ENCODE measurements around the gene USP37.

The USP37 gene

DNA sequence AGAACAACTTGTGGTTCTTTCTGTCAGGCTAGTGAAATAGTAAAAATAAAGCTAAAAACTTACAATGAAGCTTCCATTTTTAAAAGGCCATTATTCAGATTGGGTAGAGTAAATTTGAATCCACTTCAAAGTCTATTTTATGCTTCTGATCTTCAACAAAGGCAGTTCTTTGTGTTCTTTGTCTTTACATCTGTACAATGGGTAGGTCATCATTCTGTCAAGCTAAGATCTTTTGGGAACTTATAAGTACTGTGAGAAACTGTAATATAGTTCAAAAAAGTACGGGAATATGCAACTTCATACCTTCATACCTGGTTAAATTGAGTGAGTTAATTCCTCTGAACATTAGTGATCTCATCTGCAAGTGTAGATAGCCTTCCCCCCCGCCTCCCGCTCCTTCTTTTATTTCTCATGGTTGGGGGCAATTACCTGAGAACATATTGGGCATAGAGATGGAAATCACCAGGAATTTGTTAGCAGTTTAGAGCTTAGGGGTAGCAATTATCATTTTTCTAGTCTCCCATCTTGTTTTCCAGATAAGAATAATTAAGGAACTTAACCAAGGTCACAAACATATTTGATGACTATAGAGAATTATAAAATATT is 10.2 kb upstream of the USP37 start:
- Histone ChIP-seq H3K27ac (ENCODE audit: low read depth, low read length) (no peak overlapping the region), H3K79me1 (ENCODE audit: low read length) (no peaks in the 10 kb centered on the region), H2BK5ac (ENCODE audit: low read depth, low read length, poor library complexity) (no peak overlapping the region), H3K14ac (ENCODE audit: low read length) (no peak overlapping the region), H2AFZ (ENCODE audit: insufficient read depth, low read length, poor library complexity) (no peak overlapping the region), H3K4me1 (ENCODE audit: control insufficient read depth in 1 of 2, insufficient read depth in 2 of 2, low read length in 2 of 2) (no peaks in the 10 kb centered on the region), H3K4ac (ENCODE audit: low read depth, low read length) (no peak overlapping the region), H4K91ac (ENCODE audit: low read depth, low read length) (no peak overlapping the region), H3K4me3 (ENCODE audit: low read depth, low read length) (no peak overlapping the region), H3K27me3 (ENCODE audit: insufficient read depth, low read length) (no peaks in the 10 kb centered on the region), H3K79me2 (ENCODE audit: control insufficient read depth, insufficient read depth, low read length, poor library complexity) (peaks cover 3% of the 10 kb centered on the region), H3K9me3 (ENCODE audit: insufficient read depth, low read depth, low read length) (no peaks in the 10 kb centered on the region), H3K18ac (ENCODE audit: low read length) (no peak overlapping the region), H2BK12ac (ENCODE audit: low read length) (no peak overlapping the region), H4K12ac (ENCODE audit: low read depth, low read length) (no peak overlapping the region), H4K8ac (ENCODE audit: low read depth, low read length) (no peak overlapping the region), H2BK120ac (ENCODE audit: insufficient read depth, low read length, poor library complexity) (no peak overlapping the region), H2AK5ac (ENCODE audit: low read length) (no peak overlapping the region), H3K4me2 (ENCODE audit: low read length) (no peak overlapping the region), H3K36me3 (ENCODE audit: control insufficient read depth in 1 of 2, insufficient read depth in 2 of 2, low read length in 2 of 2) (peaks cover 12 to 21% of the 10 kb centered on the region in 2 experiments), H3K23ac (ENCODE audit: low read length) (no peak overlapping the region), H3K9ac (ENCODE audit: low read length) (no peak overlapping the region)
- peak in 1 of 2 donors; percentile 16 for DNase-seq
- no CpG with 5 or more reads among the region's 3 CpGs for WGBS (ENCODE audit: extremely low coverage, insufficient coverage, insufficient read length)

- Histone ChIP-seq H2AK5ac (ENCODE audit: low read length) (no peak overlapping the region), H3K4me2 (ENCODE audit: low read length) (no peak overlapping the region), H2BK5ac (ENCODE audit: low read depth, low read length, poor library complexity) (no peak overlapping the region), H3K14ac (ENCODE audit: low read length) (no peak overlapping the region), H3K9ac (ENCODE audit: low read length) (no peak overlapping the region), H2BK120ac (ENCODE audit: insufficient read depth, low read length, poor library complexity) (no peak overlapping the region), H3K23ac (ENCODE audit: low read length) (no peak overlapping the region), H3K79me1 (ENCODE audit: low read length) (no peaks in the 10 kb centered on the region), H4K91ac (ENCODE audit: low read depth, low read length) (no peak overlapping the region), H4K8ac (ENCODE audit: low read depth, low read length) (no peak overlapping the region), H3K4me1 (ENCODE audit: control insufficient read depth in 1 of 2, insufficient read depth in 2 of 2, low read length in 2 of 2) (no peaks in the 10 kb centered on the region), H3K27ac (ENCODE audit: low read depth, low read length) (no peak overlapping the region), H4K12ac (ENCODE audit: low read depth, low read length) (no peak overlapping the region), H3K79me2 (ENCODE audit: control insufficient read depth, insufficient read depth, low read length, poor library complexity) (peaks cover 3% of the 10 kb centered on the region), H3K4me3 (ENCODE audit: low read depth, low read length) (no peak overlapping the region), H3K27me3 (ENCODE audit: insufficient read depth, low read length) (no peaks in the 10 kb centered on the region), H3K36me3 (ENCODE audit: control insufficient read depth in 1 of 2, insufficient read depth in 2 of 2, low read length in 2 of 2) (peaks cover 12 to 17% of the 10 kb centered on the region in 2 experiments), H2AFZ (ENCODE audit: insufficient read depth, low read length, poor library complexity) (peak overlapping the region; percentile 3), H2BK12ac (ENCODE audit: low read length) (no peak overlapping the region), H3K9me3 (ENCODE audit: insufficient read depth, low read depth, low read length) (no peaks in the 10 kb centered on the region), H3K18ac (ENCODE audit: low read length) (no peak overlapping the region), H3K4ac (ENCODE audit: low read depth, low read length) (no peak overlapping the region)
- DNase-seq = no peak
- WGBS (ENCODE audit: extremely low coverage, insufficient coverage, insufficient read length) = no CpG with 5 or more reads among the region's 3 CpGs
These were observed 9.5 kb upstream of the USP37 start for GRCh38 chr2:218577482-218578220.

- WGBS (ENCODE audit: extremely low coverage, insufficient coverage, insufficient read length) = no CpG with 5 or more reads among the region's 4 CpGs
- Histone ChIP-seq H4K8ac (ENCODE audit: low read depth, low read length) (no peak overlapping the region), H3K4me3 (ENCODE audit: low read depth, low read length) (no peak overlapping the region), H3K9me3 (ENCODE audit: insufficient read depth, low read depth, low read length) (no peaks in the 10 kb centered on the region), H3K36me3 (ENCODE audit: control insufficient read depth in 1 of 2, insufficient read depth in 2 of 2, low read length in 2 of 2) (peaks cover 13 to 17% of the 10 kb centered on the region in 2 experiments), H3K79me1 (ENCODE audit: low read length) (no peaks in the 10 kb centered on the region), H4K91ac (ENCODE audit: low read depth, low read length) (no peak overlapping the region), H2BK12ac (ENCODE audit: low read length) (no peak overlapping the region), H4K12ac (ENCODE audit: low read depth, low read length) (no peak overlapping the region), H2AK5ac (ENCODE audit: low read length) (no peak overlapping the region), H3K4me2 (ENCODE audit: low read length) (no peak overlapping the region), H3K27ac (ENCODE audit: low read depth, low read length) (no peak overlapping the region), H3K14ac (ENCODE audit: low read length) (no peak overlapping the region), H3K18ac (ENCODE audit: low read length) (no peak overlapping the region), H2BK120ac (ENCODE audit: insufficient read depth, low read length, poor library complexity) (no peak overlapping the region), H3K9ac (ENCODE audit: low read length) (no peak overlapping the region), H3K23ac (ENCODE audit: low read length) (no peak overlapping the region), H3K27me3 (ENCODE audit: insufficient read depth, low read length) (no peaks in the 10 kb centered on the region), H2AFZ (ENCODE audit: insufficient read depth, low read length, poor library complexity) (no peak overlapping the region), H3K4me1 (ENCODE audit: control insufficient read depth in 1 of 2, insufficient read depth in 2 of 2, low read length in 2 of 2) (no peaks in the 10 kb centered on the region), H3K79me2 (ENCODE audit: control insufficient read depth, insufficient read depth, low read length, poor library complexity) (peaks cover 3% of the 10 kb centered on the region), H3K4ac (ENCODE audit: low read depth, low read length) (no peak overlapping the region), H2BK5ac (ENCODE audit: low read depth, low read length, poor library complexity) (no peak overlapping the region)
- no peak for DNase-seq
These were observed 8.7 kb upstream of the USP37 start for GRCh38 chr2:218576854-218577253.

DNA sequence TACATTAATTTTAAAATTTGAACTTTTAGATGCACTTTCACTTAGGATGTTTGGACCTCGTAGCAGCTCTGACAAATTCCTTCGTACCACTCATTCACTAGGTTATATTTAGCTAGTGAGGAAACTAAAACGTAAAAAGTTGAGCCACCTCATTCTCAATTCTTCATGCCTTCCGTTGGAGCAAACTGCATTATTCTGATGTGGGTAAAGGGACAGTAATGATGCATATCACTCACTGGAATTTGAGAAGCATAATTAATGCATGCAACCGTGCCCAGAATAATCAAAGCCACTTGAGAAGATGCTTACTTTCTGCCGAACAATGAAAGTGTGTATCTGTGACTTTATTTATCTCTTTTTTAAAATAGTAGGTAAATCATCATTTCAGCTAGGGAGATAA is 2.7 kb upstream of the USP37 start:
- Histone ChIP-seq H2BK120ac (ENCODE audit: insufficient read depth, low read length, poor library complexity) (no peak overlapping the region), H3K4me3 (ENCODE audit: low read depth, low read length) (no peak overlapping the region), H3K4me2 (ENCODE audit: low read length) (no peak overlapping the region), H4K12ac (ENCODE audit: low read depth, low read length) (no peak overlapping the region), H3K36me3 (ENCODE audit: control insufficient read depth in 1 of 2, insufficient read depth in 2 of 2, low read length in 2 of 2) (peaks cover 7 to 10% of the 10 kb centered on the region in 2 experiments), H3K4me1 (ENCODE audit: control insufficient read depth in 1 of 2, insufficient read depth in 2 of 2, low read length in 2 of 2) (peaks cover 0 to 3% of the 10 kb centered on the region in 2 experiments), H3K18ac (ENCODE audit: low read length) (no peak overlapping the region), H2BK12ac (ENCODE audit: low read length) (no peak overlapping the region), H3K9ac (ENCODE audit: low read length) (no peak overlapping the region), H3K23ac (ENCODE audit: low read length) (no peak overlapping the region), H4K91ac (ENCODE audit: low read depth, low read length) (no peak overlapping the region), H4K8ac (ENCODE audit: low read depth, low read length) (no peak overlapping the region), H3K4ac (ENCODE audit: low read depth, low read length) (peak overlapping the region; percentile 97), H2BK5ac (ENCODE audit: low read depth, low read length, poor library complexity) (no peak overlapping the region), H3K79me2 (ENCODE audit: control insufficient read depth, insufficient read depth, low read length, poor library complexity) (peaks cover 6% of the 10 kb centered on the region), H3K9me3 (ENCODE audit: insufficient read depth, low read depth, low read length) (no peaks in the 10 kb centered on the region), H3K27me3 (ENCODE audit: insufficient read depth, low read length) (no peaks in the 10 kb centered on the region), H2AFZ (ENCODE audit: insufficient read depth, low read length, poor library complexity) (no peak overlapping the region), H2AK5ac (ENCODE audit: low read length) (no peak overlapping the region), H3K27ac (ENCODE audit: low read depth, low read length) (no peak overlapping the region), H3K14ac (ENCODE audit: low read length) (no peak overlapping the region), H3K79me1 (ENCODE audit: low read length) (peaks cover 11% of the 10 kb centered on the region)
- peak in 1 of 2 donors; percentile 15 for DNase-seq
- no CpG with 5 or more reads among the region's 6 CpGs for WGBS (ENCODE audit: extremely low coverage, insufficient coverage, insufficient read length)

All from trophoblast cell (in vitro differentiated cells and primary cell).